Common myeloid progenitor, CD34-positive (primary cell): ENCODE data around the gene TEX38.

Experiments used
- CTCF ChIA-PET: fragments of 350-600 bp; sonication (Branson Sonifier 250); formaldehyde crosslinking; loops from one replicate; lab custom pipeline; 2021; ENCODE audit warnings: antibody characterized with exemption; lab: Charles Lee
- POLR2A ChIA-PET: fragments of 350-600 bp; sonication (Branson Sonifier 250); formaldehyde crosslinking; loops from one replicate; lab custom pipeline; 2021; ENCODE audit warnings: antibody characterized with exemption; lab: Charles Lee
- DNase-seq, 3 donors: peaks; one replicate each; pipeline versions ENCODE4 v3.0.0 to v3.0.0-alpha.2; 2013
- H3K27ac ChIP-seq, 2 experiments: 1 replicate in 1 of 2; 2 replicates in 1 of 2; pipeline ENCODE4 v1.7.0; 2013; ENCODE audit warnings: inconsistent platforms in 2 of 2, low read length in 2 of 2, mild to moderate bottlenecking in 2 of 2, low read depth in 1 of 2, moderate library complexity in 1 of 2; ENCODE audit not compliant: severe bottlenecking in 2 of 2, insufficient read depth in 1 of 2, poor library complexity in 1 of 2
- H3K27me3 ChIP-seq, 5 experiments: replicated peaks in 2 of 5; 1 replicate in 3 of 5; 2 replicates in 2 of 5; pipeline versions ENCODE4 v1.6.1 to v1.7.0; 2013; ENCODE audit warnings: low read length in 4 of 5, mild to moderate bottlenecking in 2 of 5, moderate library complexity in 2 of 5, inconsistent platforms in 1 of 5; ENCODE audit not compliant: insufficient read depth in 5 of 5, control insufficient read depth in 4 of 5
- H3K36me3 ChIP-seq, 4 experiments: 1 replicate in 2 of 4; 2 replicates in 2 of 4; pipeline versions ENCODE4 v1.6.1 to v1.7.0; 2013; ENCODE audit warnings: low read length in 3 of 4, control low read depth in 1 of 4, mild to moderate bottlenecking in 1 of 4; ENCODE audit not compliant: control insufficient read depth in 4 of 4, insufficient read depth in 4 of 4
- H3K4me1 ChIP-seq, 4 experiments: 1 replicate in 3 of 4; 2 replicates in 1 of 4; pipeline versions ENCODE4 v1.6.1 to v1.7.1; 2013; ENCODE audit warnings: low read length in 3 of 4, mild to moderate bottlenecking in 3 of 4, control low read depth in 1 of 4, inconsistent platforms in 1 of 4, moderate library complexity in 1 of 4; ENCODE audit not compliant: control insufficient read depth in 4 of 4, insufficient read depth in 4 of 4; ENCODE audit errors: control extremely low read depth in 1 of 4
- H3K4me3 ChIP-seq, 7 experiments: 1 replicate in 4 of 7; 2 replicates in 3 of 7; pipeline versions ENCODE4 v1.5.1 to v1.7.0; 2013; ENCODE audit warnings: mild to moderate bottlenecking in 7 of 7, low read length in 6 of 7, moderate library complexity in 6 of 7, inconsistent platforms in 2 of 7, low read depth in 2 of 7, control low read depth in 1 of 7; ENCODE audit not compliant: insufficient read depth in 4 of 7, control insufficient read depth in 1 of 7; ENCODE audit errors: extremely low read depth in 1 of 7
- H3K9me3 ChIP-seq, 5 experiments: 1 replicate in 4 of 5; 2 replicates in 1 of 5; pipeline versions ENCODE4 v1.6.1 to v1.7.1; 2013; ENCODE audit warnings: low read length in 4 of 5, mild to moderate bottlenecking in 2 of 5, inconsistent platforms in 1 of 5, low read depth in 1 of 5, moderate library complexity in 1 of 5; ENCODE audit not compliant: control insufficient read depth in 4 of 5, insufficient read depth in 2 of 5; ENCODE audit errors: control extremely low read depth in 1 of 5
- WGBS: methylation state at CpG from one replicate; pipeline ENCODE4 v1.1.5; 2013; ENCODE audit not compliant: insufficient coverage; 5-methylcytosine and 5-hydroxymethylcytosine counted together

The TEX38 gene

GRCh38 chr1:46684670-46685069 lies 13.0 kb downstream of the TEX38 start:
- H3K4me1 ChIP-seq = peaks cover 4 to 41% (median 19%) of the 10 kb centered on the region in 4 experiments
- POLR2A ChIA-PET = no interaction called here
- CTCF ChIA-PET = interaction anchor here (1.1 kb wide), 1 partner anchor 240 kb away, joined by 4 read pairs; no protein-coding TSS in a partner anchor

GRCh38 chr1:46686255-46686654 lies 14.6 kb downstream of the TEX38 start:
- no peak for DNase-seq
- ChIA-PET POLR2A (no interaction called here), CTCF (interaction anchor here (2.5 kb wide), 1 partner anchor 9 kb away, joined by 7 read pairs; no protein-coding TSS in a partner anchor)
- H3K27ac ChIP-seq = no peak overlapping the region
- peaks cover 4 to 55% (median 21%) of the 10 kb centered on the region in 4 experiments for H3K4me1 ChIP-seq
- 0% methylated on average over 1 of the region's 1 CpG for WGBS
- H3K9me3 ChIP-seq = no peaks in the 10 kb centered on the region
- no peaks in the 10 kb centered on the region for H3K27me3 ChIP-seq
- no peak overlapping the region for H3K4me3 ChIP-seq
- peaks cover 27 to 94% (median 49%) of the 10 kb centered on the region in 4 experiments for H3K36me3 ChIP-seq

More at GRCh38 chr1:46684670-46685069, 13.0 kb downstream of the TEX38 start:
- H3K4me3 ChIP-seq = no peak overlapping the region
- H3K27ac ChIP-seq = no peak overlapping the region
- DNase-seq = no peak
- no peaks in the 10 kb centered on the region for H3K27me3 ChIP-seq
- H3K36me3 ChIP-seq = peaks cover 29 to 91% (median 46%) of the 10 kb centered on the region in 4 experiments
- WGBS = 100% methylated on average over 1 of the region's 2 CpGs
- H3K9me3 ChIP-seq = no peaks in the 10 kb centered on the region

- peak; percentile 36 to 73 (median 70) for DNase-seq
- ChIA-PET POLR2A (interaction anchor here (0.6 kb wide), 1 partner anchor 668 kb away, joined by 3 read pairs; no protein-coding TSS in a partner anchor), CTCF (interaction anchor here (1.4 to 2.5 kb wide), 3 partner anchors 10 to 27 kb away, joined by 3 to 7 read pairs (median 7); no protein-coding TSS in a partner anchor)
- no peaks in the 10 kb centered on the region for H3K9me3 ChIP-seq
- H3K4me3 ChIP-seq = peak overlapping the region in 1 of 7 experiments; percentile 31
- WGBS = 20% methylated on average over 1 of the region's 2 CpGs
- H3K27ac ChIP-seq = no peak overlapping the region
- H3K4me1 ChIP-seq = peaks cover 4 to 56% (median 21%) of the 10 kb centered on the region in 4 experiments
- H3K27me3 ChIP-seq = no peaks in the 10 kb centered on the region
- peaks cover 27 to 94% (median 49%) of the 10 kb centered on the region in 4 experiments for H3K36me3 ChIP-seq
Measured at GRCh38 chr1:46687093-46687659, 15.5 kb downstream of the TEX38 start.

GRCh38 chr1:46687921-46688509 lies 16.4 kb downstream of the TEX38 start:
- H3K4me3 ChIP-seq = no peak overlapping the region
- peak in 2 of 3 donors; percentile 48 to 61 for DNase-seq
- H3K36me3 ChIP-seq = peaks cover 26 to 93% (median 48%) of the 10 kb centered on the region in 4 experiments
- no peak overlapping the region for H3K27ac ChIP-seq
- H3K9me3 ChIP-seq = no peaks in the 10 kb centered on the region
- ChIA-PET CTCF (interaction anchor here (1.4 to 2.5 kb wide), 4 partner anchors 11 to 37 kb away, joined by 3 to 7 read pairs (median 7); no protein-coding TSS in a partner anchor), POLR2A (interaction anchor here (0.6 kb wide), 1 partner anchor 667 kb away, joined by 3 read pairs; no protein-coding TSS in a partner anchor)
- peaks cover 4 to 56% (median 21%) of the 10 kb centered on the region in 4 experiments for H3K4me1 ChIP-seq
- no peaks in the 10 kb centered on the region for H3K27me3 ChIP-seq
- whole genome bisulfite sequencing = 15% methylated on average over 5 of the region's 9 CpGs

GRCh38 chr1:46689356-46689755 lies 17.7 kb downstream of the TEX38 start:
- Histone ChIP-seq H3K4me1 (peaks cover 4 to 56% (median 21%) of the 10 kb centered on the region in 4 experiments), H3K27ac (no peak overlapping the region), H3K9me3 (no peaks in the 10 kb centered on the region), H3K27me3 (no peaks in the 10 kb centered on the region), H3K4me3 (no peak overlapping the region), H3K36me3 (peaks cover 17 to 87% (median 38%) of the 10 kb centered on the region in 4 experiments)
- ChIA-PET POLR2A (no interaction called here), CTCF (interaction anchor here (2.0 kb wide), 2 partner anchors 22 to 36 kb away, joined by 5 to 7 read pairs; partner anchors contain the start of gene ATPAF1)
- 31% methylated on average over 2 of the region's 2 CpGs for WGBS
- DNase-seq = peak in 2 of 3 donors; percentile 69 to 83

- peak overlapping the region in 1 of 7 experiments; percentile 10 for H3K4me3 ChIP-seq
- CTCF ChIA-PET = interaction anchor here (2.0 kb wide), 1 partner anchor 22 kb away, joined by 5 read pairs; the partner anchor contains the start of gene ATPAF1
- H3K9me3 ChIP-seq = no peaks in the 10 kb centered on the region
- H3K4me1 ChIP-seq = peaks cover 4 to 56% (median 21%) of the 10 kb centered on the region in 4 experiments
- WGBS = 90% methylated on average over 1 of the region's 1 CpG
- H3K27me3 ChIP-seq = no peaks in the 10 kb centered on the region
- peaks cover 13 to 82% (median 35%) of the 10 kb centered on the region in 4 experiments for H3K36me3 ChIP-seq
- no peak overlapping the region for H3K27ac ChIP-seq
- no peak for DNase-seq
- POLR2A ChIA-PET = no interaction called here
Measured at GRCh38 chr1:46689897-46690296, 18.2 kb downstream of the TEX38 start.
